HG03159 (cell line): ENCODE results near the gene CBFA2T3.

Experiments used
- ATAC-seq: cut with Tn5 transposase; IDR thresholded peaks from one replicate; pipeline ENCODE4 v1.9.1; 2021; ENCODE audit warnings: mild to moderate bottlenecking, moderate library complexity; ENCODE audit not compliant: unreplicated experiment

The CBFA2T3 gene

DNA sequence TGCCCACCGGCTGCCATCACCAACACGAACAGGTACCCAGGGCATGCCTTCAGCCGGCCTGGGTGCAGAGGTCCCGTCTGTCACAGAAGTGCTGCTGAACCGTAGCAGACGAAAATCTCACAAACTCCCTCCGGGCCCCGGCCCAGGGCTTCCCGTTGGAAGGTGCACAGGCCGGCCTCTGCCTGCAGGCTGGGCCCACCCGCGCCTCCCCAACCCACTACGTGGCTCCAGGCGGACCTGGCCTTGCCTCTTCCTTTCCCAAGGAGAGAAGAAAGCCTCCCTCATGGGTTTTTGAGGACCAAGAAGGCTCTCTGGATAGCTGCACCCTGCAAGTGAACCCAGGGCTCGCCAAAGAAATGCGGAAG lies 65.1 kb downstream of the CBFA2T3 start:
- ATAC-seq = no peak

DNA sequence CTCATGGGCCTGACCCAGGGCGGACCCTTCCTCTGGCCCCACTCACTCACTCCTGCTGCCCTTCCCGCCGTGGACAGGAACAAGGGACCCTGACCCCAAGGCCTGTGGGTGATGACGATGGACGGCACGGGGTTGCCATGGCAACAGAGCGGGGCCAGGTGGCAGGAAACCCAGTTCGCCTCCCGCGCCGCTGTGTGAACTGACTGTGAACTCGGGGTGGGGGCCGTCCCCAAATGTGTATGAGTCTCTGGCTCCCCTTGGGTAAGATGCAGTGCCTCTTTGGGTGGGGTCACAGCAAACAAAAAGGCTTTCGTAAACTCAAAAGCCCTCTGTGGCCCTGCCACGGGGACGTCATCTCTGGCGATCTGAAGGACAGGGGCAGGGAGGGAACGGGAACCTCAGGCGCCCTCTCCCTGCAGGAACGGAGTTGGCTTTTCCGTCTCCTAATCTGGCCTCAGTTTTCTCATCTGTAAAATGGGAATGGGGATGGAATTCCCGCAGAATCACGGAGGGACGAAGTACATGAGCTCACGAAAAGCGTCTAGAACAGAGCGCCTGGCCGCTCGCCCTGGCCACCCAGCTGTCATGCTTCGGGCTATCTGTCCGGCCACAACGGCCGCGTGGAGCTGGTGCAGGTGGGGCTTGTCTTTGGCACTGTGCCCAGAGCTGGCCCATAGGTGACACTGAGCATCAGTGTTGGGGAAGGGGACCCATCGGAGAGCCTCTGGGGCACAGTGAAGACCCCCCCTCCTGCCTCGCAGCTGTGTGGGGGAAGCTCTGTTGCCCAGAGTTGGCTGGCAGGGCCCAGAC lies 65.7 kb downstream of the CBFA2T3 start:
- ATAC-seq = no peak

DNA sequence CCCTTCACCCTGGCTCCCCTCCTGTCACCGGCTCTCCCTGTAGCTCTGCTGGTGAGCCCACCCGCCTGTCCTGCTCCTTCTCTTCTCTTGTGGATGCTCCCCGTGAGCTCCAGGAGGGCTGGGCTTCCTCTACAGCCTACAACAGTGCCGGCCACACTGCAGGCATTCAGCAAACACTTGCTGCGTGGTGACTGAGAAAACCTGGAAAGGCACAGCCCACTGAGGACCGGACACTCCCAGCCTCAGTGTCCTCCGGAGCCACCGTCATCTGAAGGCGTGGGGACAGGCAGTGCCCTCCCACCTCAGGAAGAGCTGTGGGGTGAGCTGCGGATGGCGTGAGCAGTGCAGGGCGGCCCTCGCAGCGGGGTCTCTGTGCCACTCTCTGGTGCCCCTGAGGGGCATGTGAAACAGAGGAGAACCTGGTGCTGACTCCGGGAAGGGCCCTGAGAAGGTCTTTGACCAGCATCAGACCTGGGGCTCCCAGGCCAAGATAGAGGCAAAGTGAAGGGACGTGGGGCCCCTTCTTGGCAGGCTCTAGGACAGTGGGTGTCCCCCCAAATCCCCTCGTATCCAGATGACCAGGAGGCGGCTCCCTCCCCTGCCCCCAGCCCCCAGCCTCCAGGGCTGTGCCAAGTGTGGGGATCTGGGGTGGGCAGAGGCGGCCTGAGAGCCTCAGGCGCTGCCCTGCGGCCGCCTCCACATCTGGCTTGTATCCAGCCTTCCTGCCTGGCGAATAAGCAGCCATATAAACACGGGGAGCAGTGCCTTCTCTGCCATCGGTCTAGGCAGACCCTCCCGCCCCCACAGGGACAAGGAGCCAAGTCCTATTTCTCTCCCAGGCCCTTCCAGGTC lies 66.5 kb downstream of the CBFA2T3 start:
- ATAC-seq = no peak

DNA sequence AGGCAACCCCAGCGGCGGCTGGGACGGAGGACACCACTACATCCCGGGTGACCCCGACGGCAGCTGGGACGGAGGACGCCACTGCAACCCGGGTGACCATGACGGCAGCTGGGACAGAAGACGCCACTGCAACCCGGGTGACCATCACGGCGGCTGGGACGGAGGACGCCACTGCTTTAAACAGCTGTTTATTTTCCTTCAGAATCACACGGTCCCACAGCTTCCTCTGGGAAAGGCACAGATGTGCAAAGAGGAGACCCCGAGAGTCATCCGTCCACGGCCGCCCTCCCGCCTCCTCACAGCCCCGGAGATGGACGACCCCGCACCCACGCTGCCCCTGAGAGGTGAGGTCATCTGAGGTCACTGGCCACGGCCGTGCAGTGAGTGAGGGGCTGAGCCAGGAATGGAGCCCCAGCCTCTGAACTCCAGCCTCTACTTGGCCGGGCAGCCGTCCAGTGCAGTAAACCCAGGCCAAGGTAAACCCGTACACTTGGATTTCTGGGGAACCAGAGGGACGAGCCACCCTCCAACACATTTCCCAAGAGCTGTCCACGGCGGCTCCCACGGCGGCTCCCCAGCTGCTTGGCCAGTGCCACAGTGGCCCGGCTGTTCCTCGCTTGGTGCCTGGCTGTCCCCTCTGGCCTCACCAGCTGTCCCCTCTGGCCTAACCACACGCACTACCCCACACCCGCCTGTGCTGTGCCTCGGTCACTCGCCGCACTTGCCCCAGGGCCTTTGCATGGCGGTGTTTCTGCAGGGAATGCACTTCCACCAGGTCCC lies 67.4 kb downstream of the CBFA2T3 start:
- ATAC-seq = no peak

DNA sequence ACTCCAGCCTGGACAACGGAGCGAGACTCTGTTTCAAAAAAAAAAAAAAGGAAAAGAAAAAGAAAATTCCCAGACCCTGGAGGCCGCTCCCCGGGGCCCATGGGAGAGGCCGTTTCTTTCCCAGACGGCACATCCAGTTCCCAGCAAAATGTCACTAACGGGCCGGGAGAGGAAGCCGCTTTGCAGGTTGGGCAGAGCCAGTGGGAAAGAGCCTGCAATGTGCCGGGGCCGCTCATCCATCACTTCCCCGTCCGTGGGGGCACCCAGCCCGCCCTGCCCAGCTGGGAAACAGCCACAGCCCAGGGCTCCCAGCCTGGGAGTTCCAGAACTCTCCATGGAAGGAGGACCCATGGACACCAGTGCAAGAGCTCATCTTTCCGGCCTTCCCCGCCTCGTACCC lies 68.7 kb downstream of the CBFA2T3 start:
- no peak for ATAC-seq

DNA sequence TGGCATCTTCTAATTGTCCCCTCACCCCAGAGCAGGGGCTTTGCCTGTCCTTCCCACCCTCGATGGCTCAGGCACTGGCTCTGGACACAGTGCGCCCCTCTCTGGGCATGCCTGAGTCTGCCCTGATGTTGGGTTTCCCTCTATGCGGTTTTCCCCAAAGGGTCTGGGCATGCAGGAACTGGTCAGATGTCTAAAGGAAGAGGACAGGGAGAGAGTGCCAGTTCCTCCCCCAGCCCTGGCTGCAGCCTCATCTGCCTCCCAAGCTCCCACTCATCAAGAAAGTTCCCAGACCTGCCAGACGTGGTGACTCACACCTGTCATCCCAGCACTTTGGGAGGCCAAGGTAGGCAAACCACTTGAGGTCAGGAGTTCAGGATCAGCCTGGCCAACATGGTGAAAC lies 69.2 kb downstream of the CBFA2T3 start:
- no peak for ATAC-seq

DNA sequence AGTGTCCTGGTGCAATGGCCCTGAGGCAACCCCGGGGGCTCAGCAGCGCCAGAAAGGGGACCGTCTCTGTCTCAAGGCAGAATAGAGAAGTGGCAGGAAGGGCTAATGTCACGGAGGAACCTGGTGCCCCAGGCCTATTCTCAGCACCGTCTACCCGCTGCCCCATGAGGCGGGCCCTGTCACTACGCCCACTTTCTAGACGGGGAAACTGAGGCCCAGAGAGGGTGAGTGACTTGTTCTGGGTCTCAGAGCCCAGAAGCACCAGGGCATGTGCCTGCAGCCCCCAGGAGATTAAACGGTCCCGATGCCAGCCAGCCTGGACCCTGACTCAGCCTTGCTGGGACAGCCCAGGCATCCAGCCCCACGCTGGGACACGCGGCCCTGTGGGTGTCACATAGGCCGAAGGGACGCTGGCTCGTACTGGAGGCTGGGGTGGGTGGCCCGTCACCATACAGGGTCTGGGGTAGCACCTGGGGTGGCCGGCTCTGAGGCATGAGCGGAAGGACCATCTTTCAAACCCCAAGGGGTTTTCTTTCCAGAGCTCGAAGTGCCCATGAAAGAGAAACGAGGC lies 70.4 kb downstream of the CBFA2T3 start:
- no peak for ATAC-seq

DNA sequence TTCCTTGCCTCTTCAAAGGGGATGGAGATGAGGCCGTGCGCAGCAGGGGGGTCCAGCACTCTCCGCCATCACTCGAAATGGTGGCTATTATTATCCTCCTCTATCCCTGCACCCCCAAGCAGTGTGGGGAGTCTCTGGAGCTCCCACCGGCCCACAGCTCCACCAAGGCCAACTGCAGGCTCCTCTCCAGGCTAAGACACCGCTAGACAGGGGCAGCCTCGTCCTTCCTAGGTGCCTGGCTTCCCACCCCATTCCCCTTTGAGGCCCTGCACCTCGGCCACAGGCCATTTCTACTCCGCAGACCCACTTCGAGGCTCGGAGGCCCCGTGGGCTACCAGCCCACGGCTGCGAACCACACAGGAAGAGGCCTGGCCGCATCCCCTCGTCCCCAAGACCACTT lies 71.0 kb downstream of the CBFA2T3 start:
- ATAC-seq = no peak

DNA sequence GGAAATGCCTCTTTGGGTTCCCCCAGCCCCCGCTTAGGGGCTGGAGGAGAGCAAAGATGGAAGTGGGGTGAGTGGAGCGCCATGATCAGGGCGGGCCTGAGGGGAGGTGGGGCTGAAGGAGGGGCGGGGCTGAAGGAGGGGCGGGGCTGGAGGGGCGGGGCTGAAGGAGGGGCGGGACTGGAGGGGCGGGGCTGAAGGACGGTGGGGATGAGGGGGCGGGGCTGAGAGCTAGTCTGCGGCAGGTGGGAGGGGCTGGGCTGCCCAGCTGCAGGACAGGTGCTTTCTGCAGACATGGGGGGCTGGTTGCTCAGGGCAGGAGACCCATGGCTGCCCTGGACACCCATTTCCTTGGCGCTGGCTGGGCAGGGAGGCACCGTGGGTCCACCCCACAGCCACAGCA lies 71.4 kb downstream of the CBFA2T3 start:
- no peak for ATAC-seq

DNA sequence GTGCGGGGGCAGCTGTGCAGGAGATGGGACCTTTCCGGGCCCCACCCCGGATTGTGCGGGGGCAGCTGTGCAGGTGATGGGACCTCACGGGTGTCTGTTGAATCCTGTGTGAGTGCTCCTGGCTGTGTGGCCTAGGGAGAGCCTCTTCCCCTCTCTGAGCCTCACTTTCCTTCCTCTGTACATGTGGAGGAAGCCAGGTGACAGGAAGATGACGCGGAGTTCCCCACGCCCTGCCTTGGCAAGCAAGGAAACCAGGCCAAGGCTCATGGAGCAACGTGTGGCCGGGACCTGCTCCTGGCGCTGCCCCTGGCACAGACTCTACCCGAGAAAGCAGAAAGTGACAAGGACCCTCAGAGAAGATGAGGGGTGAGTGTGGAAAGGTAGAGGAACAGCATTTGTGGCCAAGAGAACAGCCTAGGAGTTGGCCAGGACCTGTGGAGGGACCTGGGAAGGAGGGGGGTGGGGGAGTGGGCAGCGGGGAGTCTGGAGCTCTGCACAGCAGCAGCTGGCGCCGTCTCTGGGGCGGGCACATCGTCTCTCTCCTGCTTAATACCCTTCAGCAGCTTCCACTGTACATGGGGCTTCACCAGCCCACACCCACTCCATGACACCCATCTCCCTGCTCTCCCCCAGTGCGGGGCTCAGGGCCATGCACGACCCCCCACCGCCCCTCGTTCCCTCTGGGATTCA lies 72.2 kb downstream of the CBFA2T3 start:
- ATAC-seq = no peak

DNA sequence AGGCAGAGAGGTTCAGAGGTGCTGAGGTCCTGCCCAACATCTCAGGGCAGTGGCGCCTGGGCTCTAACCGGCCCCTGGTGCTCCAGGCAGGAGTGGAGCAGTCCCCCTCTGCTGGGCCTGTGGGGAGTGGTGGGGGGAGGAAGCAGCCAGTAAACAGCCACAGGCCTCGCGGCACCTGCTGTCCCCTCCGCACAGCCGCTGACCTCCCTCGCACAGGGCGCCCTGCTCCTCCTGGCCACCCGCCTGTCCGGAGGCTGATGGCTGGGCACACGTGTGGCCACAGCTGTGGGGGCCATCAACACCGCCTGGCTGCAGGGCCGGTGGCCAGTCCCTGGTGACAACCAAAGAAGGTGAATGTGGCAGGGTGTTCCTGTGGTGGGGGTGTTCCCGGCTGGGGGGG lies 73.7 kb downstream of the CBFA2T3 start:
- no peak for ATAC-seq

DNA sequence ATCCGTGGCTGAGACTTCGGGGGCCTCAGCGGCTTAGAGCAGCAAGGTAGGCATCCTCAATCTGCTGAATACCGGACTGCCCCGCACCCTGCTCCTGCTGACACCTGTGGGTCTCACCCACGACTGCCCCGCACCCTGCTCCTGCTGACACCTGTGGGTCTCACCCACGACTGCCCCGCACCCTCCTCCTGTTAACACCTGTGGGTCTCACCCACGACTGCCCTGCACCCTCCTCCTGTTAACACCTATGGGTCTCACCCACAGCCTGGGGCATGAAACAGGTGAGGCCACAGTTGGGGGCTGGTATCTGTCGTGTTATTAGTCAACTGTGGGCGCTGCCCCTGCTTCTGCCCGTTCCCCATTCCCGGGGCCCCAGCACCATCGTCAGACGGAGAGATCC lies 74.3 kb downstream of the CBFA2T3 start:
- ATAC-seq = no peak

DNA sequence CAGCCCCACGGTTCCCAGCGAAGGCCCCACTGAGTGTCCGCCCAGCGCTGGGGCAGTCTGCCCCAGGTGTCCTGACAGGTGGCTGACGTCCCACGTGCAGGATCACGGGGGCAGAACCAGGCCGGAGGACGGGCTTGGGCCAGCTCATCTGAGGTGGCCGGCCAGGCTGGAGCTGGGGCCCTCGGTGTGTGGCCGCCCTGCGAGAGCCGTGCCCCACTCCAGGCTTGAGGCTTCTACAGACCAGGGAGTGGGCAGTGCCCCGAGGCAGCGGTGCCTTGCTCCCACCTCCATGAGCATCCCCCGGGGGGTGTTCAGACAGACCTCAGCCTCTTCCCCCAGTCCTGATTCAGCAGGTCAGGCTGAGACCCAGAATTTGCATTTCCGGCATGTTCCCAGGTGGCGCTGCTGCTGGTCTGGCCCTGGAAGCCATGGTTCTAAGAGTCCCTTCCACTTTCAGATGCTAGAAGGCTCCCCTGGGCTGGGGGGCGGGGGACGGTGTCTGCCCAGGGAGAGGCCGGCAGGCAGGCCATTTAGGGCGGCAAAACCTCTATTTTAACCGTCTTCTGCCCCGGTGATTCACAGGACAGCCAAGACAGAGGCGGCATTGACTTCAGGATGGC lies 75.2 kb downstream of the CBFA2T3 start:
- no peak for ATAC-seq

DNA sequence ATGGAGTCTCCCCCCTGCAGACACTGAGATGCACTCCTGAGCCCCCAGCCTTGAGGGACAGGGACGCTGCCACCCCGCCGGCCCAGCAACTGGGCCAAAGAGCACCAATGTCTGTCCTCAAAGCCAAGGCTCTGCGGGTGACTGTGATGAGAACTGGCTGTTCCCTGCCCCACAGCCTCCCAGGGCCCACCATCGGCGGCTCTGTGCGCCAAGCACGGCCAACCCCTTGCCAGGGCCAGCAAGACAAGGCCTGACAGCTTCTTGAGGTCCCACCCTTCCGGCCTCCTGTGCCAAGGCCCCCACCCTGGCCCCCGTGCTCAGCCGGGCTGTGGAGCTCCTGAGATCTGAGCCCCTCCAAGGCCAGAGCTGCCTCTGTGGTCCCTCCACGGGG lies 76.3 kb downstream of the CBFA2T3 start:
- ATAC-seq = no peak

DNA sequence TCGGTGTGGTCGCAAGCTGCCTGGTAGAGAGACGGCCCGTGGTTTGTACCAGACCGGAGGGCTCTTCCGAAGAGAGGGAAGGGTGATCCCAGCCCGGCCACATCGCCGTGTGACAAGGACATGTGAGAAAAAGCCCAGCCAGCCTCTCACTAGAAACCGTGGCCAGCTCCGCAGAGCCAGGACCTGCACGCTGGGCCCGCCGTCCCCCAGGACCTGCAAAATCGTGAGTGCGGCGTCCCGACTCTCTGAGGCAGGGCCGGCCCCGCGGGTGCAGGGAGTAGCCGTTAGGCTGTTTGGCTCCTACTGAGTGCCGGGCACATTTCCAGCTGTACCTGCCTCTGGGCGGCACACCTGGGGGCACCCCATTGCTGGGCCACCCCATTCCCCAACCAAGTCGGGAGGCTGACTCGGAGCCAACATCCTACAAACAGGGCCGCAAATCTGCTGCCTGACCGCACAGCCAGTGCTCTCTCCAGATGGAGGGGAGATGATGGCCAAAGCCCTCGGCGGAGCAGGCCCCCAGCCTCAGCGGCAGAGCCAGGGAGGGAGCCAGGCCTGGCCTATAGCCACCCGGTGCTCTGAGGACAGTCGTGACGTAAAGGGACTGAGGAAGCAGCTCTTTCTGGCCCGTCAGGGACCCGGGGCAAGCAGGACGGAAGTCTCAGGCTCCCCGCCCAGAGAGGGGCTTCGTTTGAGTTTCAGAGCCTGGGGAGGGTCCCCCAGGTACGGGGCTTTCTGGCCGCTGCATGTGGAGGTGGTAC lies 76.9 kb downstream of the CBFA2T3 start:
- no peak for ATAC-seq

DNA sequence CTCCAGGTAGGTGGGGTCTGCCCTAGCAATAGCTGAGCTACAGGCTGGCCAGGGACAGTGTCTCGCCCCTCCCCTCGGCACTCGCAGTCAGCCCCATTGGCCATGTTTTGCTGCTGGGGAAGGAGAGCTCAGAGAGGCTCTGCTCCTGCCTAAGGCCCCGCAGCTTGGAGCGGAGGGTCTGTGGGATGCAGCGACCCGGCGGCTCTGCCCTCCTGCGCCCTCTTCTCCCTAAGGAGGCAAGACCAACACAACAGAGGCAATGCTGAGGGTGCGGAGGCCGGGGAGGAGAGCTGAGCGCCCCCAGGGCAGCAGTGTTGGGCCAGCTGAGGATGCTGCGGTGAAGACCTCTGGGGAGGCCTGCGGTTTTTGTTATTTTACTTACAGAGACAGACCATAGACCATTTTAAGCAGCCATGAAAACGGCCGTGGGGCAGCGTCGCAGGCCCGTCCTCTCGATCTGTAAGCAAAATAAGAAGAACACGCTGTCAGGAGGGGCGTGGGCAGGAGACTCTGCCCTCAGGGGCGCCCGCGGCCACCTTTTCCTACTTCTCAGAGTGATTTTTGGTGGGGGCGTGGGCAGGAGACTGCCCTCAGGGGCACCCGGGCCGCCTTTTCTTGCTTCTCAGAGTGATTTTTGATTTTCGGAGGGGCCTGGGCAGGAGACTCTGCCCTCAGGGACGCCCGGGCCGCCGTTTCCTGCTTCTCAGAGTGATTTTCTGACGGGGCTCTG lies 79.1 kb downstream of the CBFA2T3 start:
- no peak for ATAC-seq

DNA sequence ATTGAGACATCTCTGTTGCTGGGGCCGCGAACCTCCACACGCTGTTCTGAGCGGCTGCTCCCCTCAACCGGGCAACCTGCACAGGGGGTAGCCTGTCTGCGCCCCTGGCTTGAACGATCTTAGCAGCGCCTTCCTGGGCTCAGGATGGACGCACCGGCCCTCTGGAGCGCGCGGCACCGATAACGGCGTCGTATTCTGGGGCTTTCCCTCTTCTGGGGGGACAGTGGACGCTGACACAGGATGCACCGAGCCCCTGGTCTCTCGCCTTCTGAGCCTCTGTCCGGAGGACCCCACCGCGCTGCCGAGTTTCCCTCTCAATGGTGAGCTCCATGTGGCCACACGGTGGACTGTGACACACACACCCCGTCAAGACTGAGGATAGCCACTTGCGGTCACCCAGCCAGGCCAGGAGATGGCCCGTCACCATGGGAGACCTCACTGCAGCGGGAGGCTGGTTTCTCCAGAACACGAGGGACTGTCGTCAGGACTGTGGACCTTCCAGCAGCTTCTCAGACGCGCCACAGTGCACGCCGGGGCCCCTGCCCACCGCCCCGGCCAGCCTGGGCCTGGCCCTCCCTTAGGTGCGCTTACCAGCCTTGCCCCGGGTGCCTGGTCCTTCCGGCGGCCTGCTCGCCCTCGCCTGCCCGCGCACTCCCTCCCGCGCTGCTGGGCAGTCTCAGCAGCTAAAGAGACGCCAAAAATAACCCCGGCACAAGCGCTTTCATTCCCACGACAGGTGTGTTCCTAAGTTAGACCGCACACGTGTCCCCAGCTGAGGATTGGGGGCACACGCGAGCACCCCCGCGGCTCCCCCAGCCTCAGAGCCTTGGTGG lies 80.6 kb downstream of the CBFA2T3 start:
- ATAC-seq = no peak

DNA sequence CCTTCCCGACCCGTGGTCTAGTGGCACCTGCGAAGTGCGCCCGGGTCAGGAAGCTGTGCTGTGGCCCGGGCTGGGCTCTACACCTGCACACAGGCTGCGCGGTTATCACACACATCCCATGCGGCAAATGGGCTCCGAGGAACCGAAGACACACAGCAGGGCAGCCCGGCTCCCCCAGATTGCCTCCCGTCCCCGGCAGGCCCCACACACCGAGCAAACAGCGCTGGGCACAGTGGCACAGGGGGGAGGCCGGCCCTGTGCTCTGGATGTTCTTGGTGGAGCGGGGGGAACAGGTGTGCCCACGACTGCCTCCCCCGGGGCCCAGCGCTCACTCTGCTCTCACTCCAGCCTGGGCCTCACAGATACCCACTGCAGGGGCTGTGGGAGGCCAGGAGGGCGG lies 81.7 kb downstream of the CBFA2T3 start:
- ATAC-seq = no peak
